PC-3 (cell line): ENCODE measurements around the gene WDR93.
A peak's percentile ranks its signal among the peaks of the same experiment; 100 is the strongest.

Source experiments
- EZH2 ChIP-seq: fragments of 300-600 bp; sonication (generic); IDR thresholded peaks from one replicate; pipeline ENCODE4 v1.6.1; 2017; ENCODE audit warnings: antibody characterized with exemption, mild to moderate bottlenecking, low read length; ENCODE audit not compliant: unreplicated experiment
- TF ChIP-seq, protein P1 (sequence below): fragments of 300-600 bp; sonication (generic); conservative IDR thresholded peaks from 2 replicates; pipeline ENCODE4 v1.5.1; 2017; ENCODE audit warnings: antibody characterized with exemption, low read depth, mild to moderate bottlenecking, low read length

DNA sequence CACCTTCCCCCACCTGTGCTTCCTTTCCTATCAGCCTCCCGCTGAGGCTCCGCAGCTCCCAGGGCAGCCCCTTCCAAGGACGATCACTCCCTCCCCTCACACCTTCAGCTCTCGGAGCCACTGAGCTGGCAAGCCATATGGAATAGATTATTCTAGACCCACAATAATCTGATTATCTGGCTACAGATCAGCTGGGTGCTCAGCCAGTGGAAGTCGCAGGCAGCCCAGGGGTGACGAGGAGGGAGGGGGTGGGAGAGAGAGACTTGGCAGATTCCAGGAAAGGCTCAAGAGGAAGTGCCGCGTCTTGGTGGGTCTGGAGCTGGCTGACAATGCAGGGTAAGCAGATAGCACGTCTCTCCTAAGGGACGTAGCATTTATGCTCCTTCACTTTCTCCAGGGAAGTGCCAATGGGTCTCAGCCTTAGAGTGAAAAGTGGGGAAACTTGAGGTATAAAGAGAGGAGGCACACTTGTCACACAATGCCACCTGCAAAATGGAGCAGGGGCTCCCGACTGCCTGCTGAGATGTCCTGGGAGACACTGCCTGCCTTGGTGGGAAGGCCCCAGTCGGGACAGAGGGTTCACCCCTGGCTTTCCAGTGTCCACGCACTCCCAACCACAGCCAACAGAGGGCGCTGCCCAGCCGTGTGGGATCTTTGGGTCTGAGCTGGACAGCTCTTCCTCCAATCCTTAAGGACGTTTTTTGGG, 69.8 kb downstream of the WDR93 start:
- TF ChIP-seq, protein P1, sequence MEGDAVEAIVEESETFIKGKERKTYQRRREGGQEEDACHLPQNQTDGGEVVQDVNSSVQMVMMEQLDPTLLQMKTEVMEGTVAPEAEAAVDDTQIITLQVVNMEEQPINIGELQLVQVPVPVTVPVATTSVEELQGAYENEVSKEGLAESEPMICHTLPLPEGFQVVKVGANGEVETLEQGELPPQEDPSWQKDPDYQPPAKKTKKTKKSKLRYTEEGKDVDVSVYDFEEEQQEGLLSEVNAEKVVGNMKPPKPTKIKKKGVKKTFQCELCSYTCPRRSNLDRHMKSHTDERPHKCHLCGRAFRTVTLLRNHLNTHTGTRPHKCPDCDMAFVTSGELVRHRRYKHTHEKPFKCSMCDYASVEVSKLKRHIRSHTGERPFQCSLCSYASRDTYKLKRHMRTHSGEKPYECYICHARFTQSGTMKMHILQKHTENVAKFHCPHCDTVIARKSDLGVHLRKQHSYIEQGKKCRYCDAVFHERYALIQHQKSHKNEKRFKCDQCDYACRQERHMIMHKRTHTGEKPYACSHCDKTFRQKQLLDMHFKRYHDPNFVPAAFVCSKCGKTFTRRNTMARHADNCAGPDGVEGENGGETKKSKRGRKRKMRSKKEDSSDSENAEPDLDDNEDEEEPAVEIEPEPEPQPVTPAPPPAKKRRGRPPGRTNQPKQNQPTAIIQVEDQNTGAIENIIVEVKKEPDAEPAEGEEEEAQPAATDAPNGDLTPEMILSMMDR: peak; percentile 94
- no peak for TF ChIP-seq EZH2
